IMR-90 (cell line): ENCODE measurements around the gene CSRNP3. TPM values are rescaled to one million over a fixed set of nuclear protein-coding genes. Genes with fewer than 3 reads are reported as not detected.

Experiments
- ATAC-seq: fragments of 200-7000 bp; cut with Tn5 transposase; 2 replicates; pipeline ENCODE4 v1.9.1; 2020; ENCODE audit warnings: low read depth, mild to moderate bottlenecking, moderate library complexity
- BruUV-seq: library from RNA; stranded (reverse); fragments of 400-500 nt; replicated peaks from 2 replicates; lab custom pipeline; 2021; lab: Mats Ljungman, UMichigan
- CTCF ChIA-PET: fragments of 300-600 bp; formaldehyde crosslinking; extraction: SDS; loops from one replicate; lab custom pipeline; 2021; ENCODE audit warnings: antibody characterized with exemption; lab: Yijun Ruan, JAX
- POLR2A ChIA-PET: fragments of 300-600 bp; sonication (Branson Sonifier 250); formaldehyde crosslinking; loops from one replicate; lab custom pipeline; 2022; ENCODE audit warnings: antibody characterized with exemption; ENCODE audit not compliant: unreplicated experiment; lab: Charles Lee
- DNase-seq: peaks from one replicate; pipeline ENCODE4 v3.0.0; 2013
- H2AFZ ChIP-seq: replicated peaks from 2 replicates; pipeline ENCODE3; 2013; ENCODE audit warnings: low read length, mild to moderate bottlenecking; ENCODE audit not compliant: poor library complexity
- H2AK5ac ChIP-seq: 2 replicates; pipeline ENCODE4 v1.6.1; 2013; ENCODE audit warnings: low read depth, low read length, inconsistent platforms
- H2AK9ac ChIP-seq: replicated peaks from 2 replicates; pipeline ENCODE3; 2013; ENCODE audit warnings: mild to moderate bottlenecking, low read depth, low read length, moderate library complexity; ENCODE audit not compliant: poor library complexity
- H2BK120ac ChIP-seq: 2 replicates; pipeline ENCODE4 v1.6.1; 2013; ENCODE audit warnings: low read depth, low read length, inconsistent platforms
- H2BK15ac ChIP-seq: 3 replicates; pipeline ENCODE4 v1.6.1; 2013; ENCODE audit warnings: low read depth, low read length, inconsistent platforms
- H2BK20ac ChIP-seq: 2 replicates; pipeline ENCODE4 v1.6.1; 2013; ENCODE audit warnings: low read depth, mild to moderate bottlenecking, inconsistent platforms, low read length, moderate library complexity
- H2BK5ac ChIP-seq: 2 replicates; pipeline ENCODE4 v1.6.1; 2013; ENCODE audit warnings: mild to moderate bottlenecking, low read depth, low read length, inconsistent platforms; ENCODE audit not compliant: poor library complexity, severe bottlenecking
- H3K14ac ChIP-seq: replicated peaks from 2 replicates; pipeline ENCODE4 v1.6.1; 2013; ENCODE audit warnings: low read depth, low read length, inconsistent platforms
- H3K18ac ChIP-seq: 2 replicates; pipeline ENCODE4 v1.6.1; 2013; ENCODE audit warnings: low read depth, low read length, control low read depth
- H3K23ac ChIP-seq: 2 replicates; pipeline ENCODE4 v1.6.1; 2013; ENCODE audit warnings: low read depth, low read length, inconsistent platforms
- H3K27ac ChIP-seq: 2 replicates; pipeline ENCODE4 v1.5.1; 2013; ENCODE audit warnings: mild to moderate bottlenecking, control low read depth, low read length; ENCODE audit not compliant: insufficient read depth
- H3K27me3 ChIP-seq: 2 replicates; pipeline ENCODE4 v1.6.1; 2013; ENCODE audit warnings: low read length; ENCODE audit not compliant: control insufficient read depth, insufficient read depth
- H3K36me3 ChIP-seq: 2 replicates; pipeline ENCODE4 v1.6.1; 2013; ENCODE audit warnings: low read length, mixed read lengths; ENCODE audit not compliant: control insufficient read depth, insufficient read depth
- H3K4ac ChIP-seq: 2 replicates; pipeline ENCODE4 v1.6.1; 2013; ENCODE audit warnings: low read depth, low read length, inconsistent platforms
- H3K4me1 ChIP-seq: 2 replicates; pipeline ENCODE4 v1.6.1; 2013; ENCODE audit warnings: low read length, mixed read lengths; ENCODE audit not compliant: control insufficient read depth, insufficient read depth
- H3K4me2 ChIP-seq: 2 replicates; pipeline ENCODE4 v1.6.1; 2013; ENCODE audit warnings: low read depth, mild to moderate bottlenecking, control low read depth, low read length, moderate library complexity
- H3K4me3 ChIP-seq: 2 replicates; pipeline ENCODE4 v1.5.1; 2013; ENCODE audit warnings: low read depth, mild to moderate bottlenecking, control low read depth, low read length, moderate library complexity; ENCODE audit not compliant: insufficient read depth
- H3K56ac ChIP-seq: 2 replicates; pipeline ENCODE4 v1.6.1; 2013; ENCODE audit warnings: low read length, inconsistent platforms; ENCODE audit not compliant: insufficient read depth; ENCODE audit errors: extremely low read depth
- H3K79me1 ChIP-seq, 2 experiments: 2 replicates each; pipeline ENCODE4 v1.6.1; 2013; ENCODE audit warnings: low read length in 2 of 2, inconsistent platforms in 1 of 2, low read depth in 1 of 2
- H3K9ac ChIP-seq: 2 replicates; pipeline ENCODE4 v1.6.1; 2013; ENCODE audit warnings: low read depth, low read length, control low read depth
- H3K9me1 ChIP-seq: 2 replicates; pipeline ENCODE4 v1.6.1; 2013; ENCODE audit warnings: low read length, inconsistent platforms; ENCODE audit not compliant: insufficient read depth
- H3K9me3 ChIP-seq: 2 replicates; pipeline ENCODE4 v1.6.1; 2013; ENCODE audit warnings: low read length; ENCODE audit not compliant: control insufficient read depth, insufficient read depth
- H4K20me1 ChIP-seq: 2 replicates; pipeline ENCODE4 v1.6.1; 2013; ENCODE audit warnings: low read length, inconsistent platforms; ENCODE audit not compliant: insufficient read depth
- H4K5ac ChIP-seq: 2 replicates; pipeline ENCODE4 v1.6.1; 2013; ENCODE audit warnings: mild to moderate bottlenecking, low read depth, low read length, control low read depth
- H4K8ac ChIP-seq, 2 experiments: 2 replicates each; pipeline ENCODE4 v1.6.1; 2013; ENCODE audit warnings: low read depth in 2 of 2, low read length in 2 of 2, control low read depth in 1 of 2, inconsistent platforms in 1 of 2
- H4K91ac ChIP-seq: 2 replicates; pipeline ENCODE4 v1.6.1; 2013; ENCODE audit warnings: low read depth, low read length, inconsistent platforms; ENCODE audit not compliant: insufficient read depth
- BHLHE40 ChIP-seq: fragments of 150-350 bp; IDR thresholded peaks from 2 replicates; pipeline ENCODE4 v1.6.1; 2016; ENCODE audit warnings: mild to moderate bottlenecking, low read depth, low read length
- CEBPB ChIP-seq: IDR thresholded peaks from 2 replicates; pipeline ENCODE4 v1.6.1; 2012; ENCODE audit warnings: low read depth, low read length, improper control_type of control experiment
- CHD1 ChIP-seq: IDR thresholded peaks from 2 replicates; pipeline ENCODE4 v1.6.1; 2012; ENCODE audit warnings: low read depth, low read length, improper control_type of control experiment
- CTCF ChIP-seq: conservative IDR thresholded peaks from 2 replicates; pipeline ENCODE4 v1.5.1; 2012; ENCODE audit warnings: mild to moderate bottlenecking, low read depth, low read length, improper control_type of control experiment
- ELK1 ChIP-seq: fragments of 150-350 bp; IDR thresholded peaks from 2 replicates; pipeline ENCODE4 v1.6.1; 2016; ENCODE audit warnings: low read depth, mild to moderate bottlenecking, low read length, moderate library complexity, borderline replicate concordance
- FOS ChIP-seq: fragments of 150-350 bp; IDR thresholded peaks from 2 replicates; pipeline ENCODE4 v1.6.1; 2016; ENCODE audit warnings: low read depth, low read length
- MAFK ChIP-seq: IDR thresholded peaks from 2 replicates; pipeline ENCODE4 v1.6.1; 2012; ENCODE audit warnings: low read depth, low read length, improper control_type of control experiment
- POLR2A ChIP-seq: IDR thresholded peaks from 2 replicates; pipeline ENCODE4 v1.6.1; 2012; ENCODE audit warnings: mild to moderate bottlenecking, low read depth, low read length
- RAD21 ChIP-seq: IDR thresholded peaks from 2 replicates; pipeline ENCODE4 v1.6.1; 2012; ENCODE audit warnings: low read length, improper control_type of control experiment
- RFX5 ChIP-seq: IDR thresholded peaks from 2 replicates; pipeline ENCODE4 v1.8.0; 2012; ENCODE audit warnings: low read depth, mild to moderate bottlenecking, low read length, moderate library complexity
- USF2 ChIP-seq: fragments of 150-350 bp; IDR thresholded peaks from 2 replicates; pipeline ENCODE4 v1.6.1; 2017; ENCODE audit warnings: mild to moderate bottlenecking, antibody characterized with exemption, low read length, low read depth
- dilution Hi-C: fragments of 300-500 bp; cut with HindIII; formaldehyde crosslinking; loops from one replicate; pipeline ENCODE4 v1.14.3; 2018; ENCODE audit warnings: low sequenced_read_pairs; ENCODE audit not compliant: unreplicated experiment
- in situ Hi-C: fragments of 300-500 bp; cut with MboI; formaldehyde crosslinking; loops from 3 replicates; pipeline ENCODE4 v1.14.3; 2019; ENCODE audit warnings: low sequenced_read_pairs, inconsistent platforms, mixed read lengths
- intact Hi-C: fragments of 100-400 bp; cut with micrococcal nuclease; formaldehyde crosslinking; loops from 2 replicates; pipeline ENCODE4 v1.10.0; 2022
- polyA plus RNA-seq, 3 experiments: library from polyadenylated mRNA; depleted of rRNA; stranded (reverse); fragments of >200 nt; gene quantifications; 2 replicates each; pipeline ENCODE4 v1.2.3, GENCODE V29; 2012; ENCODE audit warnings: low replicate concordance in 1 of 3
- total RNA-seq: library from RNA; depleted of rRNA; stranded (reverse); fragments of >200 nt; gene quantifications from 2 replicates; pipeline ENCODE4 v1.2.3, GENCODE V29; 2012

CSRNP3 gene
- total and polyA plus RNA-seq, 2 of the 4 experiments (the other 2 are of a cell fraction), result 0.21 to 0.72 TPM

- Histone ChIP-seq H2BK120ac (no peak overlapping the region), H3K27me3 (no peaks in the 10 kb centered on the region), H3K36me3 (no peaks in the 10 kb centered on the region), H3K4me1 (no peaks in the 10 kb centered on the region), H4K20me1 (no peaks in the 10 kb centered on the region), H3K14ac (no peak overlapping the region), H2BK5ac (no peak overlapping the region), H2BK20ac (no peak overlapping the region), H2BK15ac (no peak overlapping the region), H3K27ac (no peak overlapping the region), H3K4ac (no peak overlapping the region), H3K4me2 (no peak overlapping the region), H3K79me1 (no peaks in the 10 kb centered on the region), H4K5ac (no peak overlapping the region), H3K9me1 (no peaks in the 10 kb centered on the region), H4K8ac (no peak overlapping the region), H3K9ac (no peak overlapping the region), H3K18ac (no peak overlapping the region), H3K56ac (no peak overlapping the region), H2AFZ (no peak overlapping the region), H3K9me3 (no peaks in the 10 kb centered on the region), H3K4me3 (no peak overlapping the region), H4K91ac (no peak overlapping the region), H2AK9ac (no peak overlapping the region), H3K23ac (no peak overlapping the region), H2AK5ac (no peak overlapping the region)
- BruUV-seq, result no TSS peak
- DNase-seq (no peak), ATAC-seq (no peak)
- ChIA-PET POLR2A (no interaction called here), CTCF (no interaction called here)
- in situ Hi-C loops (no loop called here), intact Hi-C loops (no loop called here), dilution Hi-C loops (no loop called here)
- no peak for TF ChIP-seq BHLHE40
- no peak for TF ChIP-seq RAD21
- TF ChIP-seq MAFK, result no peak
- no peak for TF ChIP-seq ELK1
- TF ChIP-seq USF2, result no peak
- no peak for TF ChIP-seq FOS
- no peak for TF ChIP-seq CTCF
- no peak for TF ChIP-seq CHD1
- TF ChIP-seq RFX5, result no peak
- no peak for TF ChIP-seq CEBPB
- no peak for TF ChIP-seq POLR2A
Observed at GRCh38 chr2:165432234-165432966, 37.1 kb upstream of the CSRNP3 start.
